Large intestine (tissue), 3 donors: Measurements from ENCODE around the gene CNN1. TPM values are rescaled to one million over a fixed set of nuclear protein-coding genes. Genes with fewer than 3 reads are reported as not detected.

Source experiments
- DNase-seq, 2 donors: peaks; one replicate each; pipeline versions ENCODE4 v3.0.0 to v3.0.0-alpha.2; 2013
- H3K27ac ChIP-seq: one replicate; pipeline ENCODE4 v1.5.1; 2013; ENCODE audit warnings: low read length
- H3K27me3 ChIP-seq: 2 replicates; pipeline ENCODE4 v1.6.1; 2013; ENCODE audit warnings: low read length; ENCODE audit not compliant: control insufficient read depth, insufficient read depth
- H3K36me3 ChIP-seq: 2 replicates; pipeline ENCODE4 v1.6.1; 2013; ENCODE audit warnings: low read length; ENCODE audit not compliant: control insufficient read depth, insufficient read depth
- H3K4me1 ChIP-seq: one replicate; pipeline ENCODE4 v1.6.1; 2013; ENCODE audit warnings: low read length; ENCODE audit not compliant: control insufficient read depth, insufficient read depth
- H3K4me3 ChIP-seq: one replicate; pipeline ENCODE4 v1.5.1; 2013; ENCODE audit warnings: low read length
- H3K9me3 ChIP-seq: one replicate; pipeline ENCODE4 v1.6.1; 2013; ENCODE audit warnings: mild to moderate bottlenecking, low read depth, low read length, moderate library complexity; ENCODE audit not compliant: control insufficient read depth
- WGBS: methylation state at CpG from one replicate; pipeline ENCODE4 v1.1.5; 2013; ENCODE audit warnings: low lambda C conversion rate; ENCODE audit not compliant: insufficient coverage; 5-methylcytosine and 5-hydroxymethylcytosine counted together
- polyA plus RNA-seq: library from polyadenylated mRNA; unstranded; fragments of 120-200 nt; gene quantifications from one replicate; pipeline ENCODE4 v1.2.1, GENCODE V29; 2013

Gene CNN1
- polyA plus RNA-seq, 1 donor, result 119 TPM

DNA sequence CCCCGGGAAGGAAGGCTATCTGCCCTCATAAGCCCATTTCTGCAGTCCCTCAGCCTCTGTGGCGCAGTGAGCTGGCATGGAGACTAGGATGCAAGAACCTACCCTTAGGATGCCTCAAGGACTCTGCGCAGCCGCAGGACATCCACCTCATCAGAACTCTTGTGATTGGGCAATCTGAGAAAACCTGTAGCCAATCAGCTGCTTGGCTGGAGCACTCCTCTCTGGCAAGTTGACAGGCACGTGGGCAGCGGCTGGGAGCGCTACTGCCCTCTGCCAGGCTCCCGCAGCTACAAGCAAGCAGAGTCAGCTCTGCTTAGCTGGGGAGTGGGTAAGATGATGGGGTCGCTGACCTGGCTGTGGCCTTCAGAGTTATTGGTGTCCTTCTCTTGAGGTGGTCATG is 8.2 kb upstream of the CNN1 start:
- H3K27me3 ChIP-seq, result no peaks in the 10 kb centered on the region
- peaks cover 11% of the 10 kb centered on the region for H3K4me1 ChIP-seq
- no peak overlapping the region for H3K27ac ChIP-seq
- no peaks in the 10 kb centered on the region for H3K36me3 ChIP-seq
- no CpG with 5 or more reads among the region's 9 CpGs for WGBS
- peak; percentile 78 to 79 for DNase-seq
- H3K4me3 ChIP-seq, result no peak overlapping the region
- no peaks in the 10 kb centered on the region for H3K9me3 ChIP-seq

DNA sequence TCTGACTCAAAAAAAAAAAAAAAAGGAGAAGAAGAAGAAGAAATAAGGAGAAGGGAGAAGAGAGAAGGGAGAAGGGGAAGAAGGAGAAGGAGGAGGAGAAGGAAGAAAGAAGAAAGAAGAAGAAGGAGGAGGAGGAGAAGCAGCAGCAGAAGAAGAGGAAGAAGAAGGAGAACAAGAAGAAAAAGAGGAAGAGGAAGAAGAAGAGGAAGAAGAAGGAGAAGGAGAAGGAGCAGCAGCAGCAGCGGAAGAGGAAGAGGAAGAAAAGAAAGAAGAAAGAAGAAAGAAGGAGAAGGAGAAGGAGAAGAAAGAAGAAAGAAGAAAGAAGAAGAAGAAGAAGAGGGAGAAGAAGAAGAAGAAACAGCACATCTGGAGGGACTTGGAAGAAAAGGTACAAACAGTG is 4.1 kb upstream of the CNN1 start:
- Histone ChIP-seq H3K36me3 (no peaks in the 10 kb centered on the region), H3K9me3 (no peaks in the 10 kb centered on the region), H3K4me1 (peaks cover 4% of the 10 kb centered on the region), H3K27ac (no peak overlapping the region), H3K4me3 (no peak overlapping the region), H3K27me3 (peaks cover 15% of the 10 kb centered on the region)
- WGBS, result 80% methylated on average over 1 of the region's 1 CpG
- no peak for DNase-seq

DNA sequence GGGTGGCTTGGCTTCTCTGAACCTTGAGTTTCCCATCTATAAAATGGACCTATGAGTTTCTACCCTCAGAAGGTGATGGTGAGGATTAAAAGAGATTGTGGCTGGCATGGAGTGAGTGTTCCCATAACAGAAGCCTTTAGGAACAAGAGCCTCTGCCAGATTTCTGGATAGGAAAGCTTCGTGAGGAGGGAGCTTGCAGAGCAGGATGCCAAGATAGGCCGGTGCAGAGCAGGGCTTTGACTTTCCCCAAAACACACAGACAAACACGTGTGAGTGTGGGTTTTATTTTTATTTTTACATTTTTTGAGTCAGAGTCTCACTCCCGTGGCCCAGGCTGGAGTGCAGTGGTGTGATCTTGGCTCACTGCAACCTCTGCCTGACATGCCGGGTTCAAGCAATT is 3.7 kb upstream of the CNN1 start:
- Histone ChIP-seq H3K36me3 (no peaks in the 10 kb centered on the region), H3K4me3 (no peak overlapping the region), H3K9me3 (peaks cover 2% of the 10 kb centered on the region), H3K27ac (no peak overlapping the region), H3K4me1 (peaks cover 4% of the 10 kb centered on the region), H3K27me3 (peaks cover 18% of the 10 kb centered on the region)
- no CpG with 5 or more reads among the region's 5 CpGs for WGBS
- no peak for DNase-seq

DNA sequence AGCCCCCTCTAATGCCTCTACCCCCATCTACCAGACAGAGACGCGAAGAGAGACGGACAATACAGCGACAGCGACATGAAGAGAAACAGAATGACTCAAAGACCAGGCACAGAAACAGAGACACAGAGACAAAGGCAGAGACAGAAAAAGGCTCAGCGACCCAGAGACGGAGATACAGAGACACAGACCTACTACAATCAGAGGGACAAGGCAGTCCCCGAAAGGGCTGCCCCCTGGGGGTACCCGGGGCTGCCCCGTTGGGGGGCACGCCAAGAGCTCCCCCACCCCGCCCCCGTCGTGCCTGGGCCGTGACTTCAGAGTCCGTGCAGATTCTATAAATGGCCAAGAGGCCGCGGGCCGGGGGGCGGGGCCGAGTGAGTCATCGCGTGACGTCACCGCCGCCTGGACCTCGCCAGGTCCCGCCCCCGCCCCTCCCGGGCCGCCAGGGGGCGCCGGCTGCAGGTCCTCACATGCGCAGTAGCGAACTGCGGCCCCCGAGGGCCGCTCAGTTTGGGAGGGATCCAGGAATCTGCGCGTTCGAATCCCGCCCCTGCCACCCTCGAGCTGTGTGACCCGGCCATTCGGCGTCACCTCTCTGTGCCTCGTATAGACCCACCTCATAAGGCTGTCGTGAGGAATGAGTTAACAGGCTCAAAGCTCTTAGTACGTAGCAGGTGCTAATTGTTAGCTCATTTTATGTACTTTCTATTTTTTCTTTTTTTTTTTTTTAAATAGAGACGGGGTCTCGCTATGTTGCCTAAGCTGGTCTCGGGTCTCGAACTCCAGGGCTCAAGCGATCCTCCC is 2.7 kb upstream of the CNN1 start:
- no CpG with 5 or more reads among the region's 54 CpGs for WGBS
- Histone ChIP-seq H3K27ac (peak overlapping the region; percentile 27), H3K27me3 (peaks cover 22% of the 10 kb centered on the region), H3K9me3 (peaks cover 2% of the 10 kb centered on the region), H3K36me3 (no peaks in the 10 kb centered on the region), H3K4me1 (peaks cover 4% of the 10 kb centered on the region), H3K4me3 (peak overlapping the region; percentile 31)
- DNase-seq, result peak; percentile 86

DNA sequence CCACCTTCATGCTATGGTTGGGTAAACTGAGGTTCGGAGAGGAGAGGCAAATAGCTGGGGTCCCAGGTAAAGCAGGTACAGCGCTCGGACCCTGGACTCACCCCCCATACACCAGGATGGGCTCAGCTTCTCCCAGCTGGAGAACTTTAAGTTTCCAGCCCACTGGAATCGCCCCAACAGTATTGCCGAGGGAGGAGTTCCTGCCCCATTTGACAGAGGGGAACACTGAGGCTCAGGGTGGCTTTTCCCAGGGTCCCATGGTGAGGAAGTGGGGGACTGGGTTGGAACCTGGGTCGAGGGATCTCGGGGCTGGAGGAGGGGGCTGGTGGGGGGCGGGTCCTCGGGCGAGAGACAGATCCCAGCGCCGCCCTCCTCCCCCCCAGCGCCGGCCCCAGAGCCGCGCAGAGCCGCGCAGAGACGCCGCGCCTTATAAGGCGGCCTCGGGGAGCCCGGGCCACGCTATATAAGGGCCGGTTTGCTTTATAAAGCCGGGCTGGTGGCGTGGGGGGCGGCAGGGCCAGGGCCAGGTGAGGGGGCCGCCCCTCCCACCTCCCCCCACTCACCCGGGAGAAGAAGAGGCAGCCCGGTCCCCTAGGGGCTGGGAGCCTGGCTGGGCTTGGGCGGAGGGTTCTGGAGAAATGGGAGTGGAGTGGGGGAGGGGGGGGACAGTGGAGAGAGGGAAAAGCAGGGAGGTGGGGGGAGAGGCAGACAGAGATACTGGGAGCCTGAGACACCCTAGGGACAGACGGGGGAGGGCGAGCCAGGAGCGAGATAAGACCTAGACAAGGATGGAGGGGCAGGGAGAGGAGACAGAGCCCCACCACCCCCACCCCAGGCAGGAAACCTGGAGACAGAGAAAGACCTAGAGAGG is 1.1 kb downstream of the CNN1 start:
- H3K27ac ChIP-seq, result peak overlapping the region; percentile 63
- H3K9me3 ChIP-seq, result peaks cover 2% of the 10 kb centered on the region
- H3K4me3 ChIP-seq, result peak overlapping the region; percentile 34
- H3K4me1 ChIP-seq, result peaks cover 4% of the 10 kb centered on the region
- peak in 1 of 2 donors; percentile 39 for DNase-seq
- no peaks in the 10 kb centered on the region for H3K36me3 ChIP-seq
- no CpG with 5 or more reads among the region's 36 CpGs for WGBS
- peaks cover 22% of the 10 kb centered on the region for H3K27me3 ChIP-seq

DNA sequence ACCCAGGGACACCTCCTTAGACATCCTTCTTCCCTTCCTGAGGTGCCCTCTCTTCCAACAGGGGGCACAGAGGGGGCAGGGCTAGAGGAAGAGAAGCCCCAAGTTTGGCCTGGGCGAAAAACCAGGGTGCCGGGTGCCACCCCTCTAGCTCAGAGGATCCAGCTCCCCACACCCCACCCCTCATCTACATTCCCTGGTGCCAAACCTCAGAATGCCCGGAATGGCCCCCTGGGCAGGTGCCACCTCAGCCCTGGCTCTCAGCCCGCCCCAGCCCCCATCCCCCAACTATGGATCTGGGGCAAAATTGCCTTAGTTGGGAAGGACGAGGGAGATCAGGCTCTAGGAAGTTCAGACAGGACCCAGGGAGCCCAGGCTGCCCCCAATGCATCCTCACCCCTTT is 2.0 kb downstream of the CNN1 start:
- Histone ChIP-seq H3K4me3 (peak overlapping the region; percentile 27), H3K27ac (peak overlapping the region; percentile 46), H3K27me3 (peaks cover 22% of the 10 kb centered on the region), H3K4me1 (peaks cover 1% of the 10 kb centered on the region), H3K36me3 (no peaks in the 10 kb centered on the region), H3K9me3 (peaks cover 2% of the 10 kb centered on the region)
- no peak for DNase-seq
- no CpG with 5 or more reads among the region's 5 CpGs for WGBS

DNA sequence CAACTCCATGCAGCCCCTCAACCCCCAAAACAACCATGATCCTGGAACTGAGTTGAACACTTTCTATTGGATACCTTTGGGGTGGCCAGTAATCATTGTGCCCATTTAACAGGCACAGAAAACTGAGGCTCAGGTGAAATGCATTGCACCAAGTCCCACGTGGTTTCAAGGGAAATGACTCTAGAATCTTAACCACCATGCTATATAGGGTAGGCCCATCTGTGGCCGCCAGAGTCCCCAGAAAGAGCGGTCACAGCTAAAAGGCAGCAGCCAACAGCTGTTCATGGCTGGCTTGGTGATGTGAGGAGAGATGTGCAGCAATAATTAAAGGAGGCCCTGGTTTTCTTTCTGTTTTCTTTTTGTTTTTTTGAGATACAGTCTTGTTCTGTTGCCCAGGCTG is 2.6 kb downstream of the CNN1 start:
- no peaks in the 10 kb centered on the region for H3K36me3 ChIP-seq
- H3K27ac ChIP-seq, result no peak overlapping the region
- H3K4me3 ChIP-seq, result no peak overlapping the region
- H3K4me1 ChIP-seq, result no peaks in the 10 kb centered on the region
- peaks cover 22% of the 10 kb centered on the region for H3K27me3 ChIP-seq
- H3K9me3 ChIP-seq, result peaks cover 2% of the 10 kb centered on the region
- no CpG with 5 or more reads among the region's 3 CpGs for WGBS
- DNase-seq, result no peak

DNA sequence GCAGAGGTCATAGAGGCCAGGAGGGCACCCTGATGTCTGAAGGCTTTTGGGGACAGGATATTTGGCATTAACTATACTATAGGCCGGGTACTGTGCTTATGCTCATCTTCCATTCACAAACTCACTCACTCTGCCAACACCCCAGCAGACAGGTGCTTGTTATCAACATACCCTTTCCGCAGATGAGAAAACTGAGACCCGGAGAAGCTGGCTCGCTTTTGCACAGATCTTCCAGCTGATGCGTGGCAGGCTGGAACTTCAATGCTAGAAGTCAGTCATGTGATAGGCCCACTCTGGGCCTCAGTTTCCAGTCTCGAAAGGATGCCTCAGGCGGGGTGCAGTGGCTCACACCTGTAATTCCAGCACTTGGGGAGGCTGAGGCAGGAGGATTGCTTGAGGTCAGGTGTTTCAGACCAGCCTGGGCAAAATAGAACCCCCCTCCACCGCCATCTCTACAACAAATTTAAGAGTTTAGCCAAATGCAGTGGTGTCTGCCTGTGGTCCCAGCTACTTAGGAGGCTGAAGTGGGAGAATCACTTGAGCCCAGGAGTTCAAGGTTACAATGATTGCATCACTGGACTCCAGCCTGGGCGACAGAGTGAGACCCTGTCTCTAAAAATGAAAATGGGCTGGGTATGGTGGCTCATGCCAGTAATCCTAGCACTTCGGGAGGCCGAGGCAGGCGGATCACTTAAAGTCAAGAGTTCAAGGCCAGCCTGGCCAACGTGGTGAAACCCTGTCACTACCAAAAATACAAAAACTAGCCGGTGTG is 9.5 kb downstream of the CNN1 start:
- H3K36me3 ChIP-seq, result peaks cover 11% of the 10 kb centered on the region
- no peak overlapping the region for H3K4me3 ChIP-seq
- WGBS, result no CpG with 5 or more reads among the region's 14 CpGs

DNA sequence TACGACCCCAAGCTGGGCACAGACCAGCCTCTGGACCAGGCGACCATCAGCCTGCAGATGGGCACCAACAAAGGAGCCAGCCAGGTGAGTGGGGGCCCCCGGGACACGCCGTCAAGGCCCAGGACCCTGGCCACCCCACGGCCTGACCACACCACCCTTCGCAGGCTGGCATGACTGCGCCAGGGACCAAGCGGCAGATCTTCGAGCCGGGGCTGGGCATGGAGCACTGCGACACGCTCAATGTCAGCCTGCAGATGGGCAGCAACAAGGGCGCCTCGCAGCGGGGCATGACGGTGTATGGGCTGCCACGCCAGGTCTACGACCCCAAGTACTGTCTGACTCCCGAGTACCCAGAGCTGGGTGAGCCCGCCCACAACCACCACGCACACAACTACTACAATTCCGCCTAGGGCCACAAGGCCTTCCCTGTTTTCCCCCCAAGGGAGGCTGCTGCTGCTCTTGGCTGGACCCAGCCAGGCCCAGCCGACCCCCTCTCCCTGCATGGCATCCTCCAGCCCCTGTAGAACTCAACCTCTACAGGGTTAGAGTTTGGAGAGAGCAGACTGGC is 10.8 kb downstream of the CNN1 start:
- H3K4me1 ChIP-seq, result no peaks in the 10 kb centered on the region
- no peaks in the 10 kb centered on the region for H3K9me3 ChIP-seq
- no peaks in the 10 kb centered on the region for H3K27me3 ChIP-seq
- H3K27ac ChIP-seq, result no peak overlapping the region
- no peak overlapping the region for H3K4me3 ChIP-seq
- WGBS, result no CpG with 5 or more reads among the region's 24 CpGs
- no peak for DNase-seq
- peaks cover 25% of the 10 kb centered on the region for H3K36me3 ChIP-seq

More for the DNA sequence above, 9.5 kb downstream of the CNN1 start:
- Histone ChIP-seq H3K27me3 (no peaks in the 10 kb centered on the region), H3K4me1 (no peaks in the 10 kb centered on the region), H3K27ac (no peak overlapping the region), H3K9me3 (no peaks in the 10 kb centered on the region)
- no peak for DNase-seq

DNA sequence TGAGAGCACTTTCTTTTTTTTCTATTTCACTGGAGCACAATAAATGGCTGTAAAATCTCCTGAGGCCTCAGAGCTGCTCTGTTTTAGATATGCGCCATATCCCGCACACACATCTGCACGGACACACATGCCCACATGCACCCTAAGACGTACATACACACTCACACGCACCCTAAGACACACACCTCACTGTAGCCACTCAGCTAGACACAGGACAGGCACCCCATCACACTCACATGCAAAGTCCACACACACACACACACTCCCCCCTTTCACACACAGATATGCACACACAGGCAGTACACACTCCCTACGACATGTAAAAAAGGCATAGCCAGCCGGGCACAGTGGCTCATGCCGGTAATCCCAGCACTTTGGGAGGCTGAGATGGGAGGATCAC is 11.6 kb downstream of the CNN1 start:
- H3K27ac ChIP-seq, result no peak overlapping the region
- WGBS, result 80% methylated on average over 1 of the region's 8 CpGs
- no peaks in the 10 kb centered on the region for H3K9me3 ChIP-seq
- DNase-seq, result no peak
- H3K27me3 ChIP-seq, result no peaks in the 10 kb centered on the region
- peaks cover 29% of the 10 kb centered on the region for H3K36me3 ChIP-seq
- no peak overlapping the region for H3K4me3 ChIP-seq
- H3K4me1 ChIP-seq, result no peaks in the 10 kb centered on the region
